NCI-H345 (cell line): Measurements from ENCODE around the gene DPF1.
"Not testable (repeated sequence)": the region's sequence is repeated elsewhere in the genome, so short reads cannot be mapped to it uniquely, and the experiment has no call there.

Experiments
- DNase-seq: peaks from one replicate; lab custom pipeline; 2025; lab: John Stamatoyannopoulos, UW

Gene DPF1

DNA sequence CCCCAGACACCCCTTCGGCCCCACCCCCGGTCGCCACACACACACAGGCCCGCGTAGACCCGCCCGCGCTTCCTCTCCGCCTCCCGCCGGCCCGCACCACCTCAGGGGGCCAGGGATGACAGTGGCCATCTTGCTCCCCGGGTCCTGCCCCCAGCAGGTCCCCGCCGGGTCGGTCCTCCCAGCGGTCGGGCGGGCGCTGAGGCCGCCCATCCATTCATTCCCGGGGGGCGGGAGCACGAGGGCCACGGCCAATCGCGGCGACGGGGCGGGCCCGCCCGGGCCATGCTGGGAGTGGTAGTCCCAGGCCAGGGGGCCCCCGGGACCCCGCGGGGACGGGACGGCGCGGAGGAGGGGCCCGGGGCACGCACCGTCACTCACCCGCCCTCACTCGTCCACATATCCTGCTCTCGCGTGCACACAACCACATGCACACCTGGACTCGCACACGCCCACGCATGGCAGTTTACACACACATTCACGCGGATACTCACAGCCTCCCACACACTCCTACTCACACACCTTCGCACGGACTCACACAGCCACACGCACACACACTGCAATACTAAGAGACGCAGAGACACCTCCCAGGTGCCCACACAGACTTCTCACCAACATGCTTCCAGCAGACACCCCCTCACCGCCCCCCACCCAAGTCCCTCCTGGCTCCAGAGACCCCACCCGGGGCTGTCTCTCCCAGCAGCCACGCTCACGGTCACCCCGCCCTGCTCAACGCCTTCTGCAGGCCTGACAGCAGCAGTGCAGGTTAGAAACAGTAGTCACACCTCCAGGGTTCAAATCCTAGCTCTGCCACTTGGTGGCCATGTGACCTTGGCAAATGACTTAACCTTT, at the start of gene DPF1:
Gene DPF1 (minus strand): TSS at position 209 of the 849 bp plus-strand sequence. CDS start 80 bp downstream, at position 129.
- peak; percentile 98 for DNase-seq

DNA sequence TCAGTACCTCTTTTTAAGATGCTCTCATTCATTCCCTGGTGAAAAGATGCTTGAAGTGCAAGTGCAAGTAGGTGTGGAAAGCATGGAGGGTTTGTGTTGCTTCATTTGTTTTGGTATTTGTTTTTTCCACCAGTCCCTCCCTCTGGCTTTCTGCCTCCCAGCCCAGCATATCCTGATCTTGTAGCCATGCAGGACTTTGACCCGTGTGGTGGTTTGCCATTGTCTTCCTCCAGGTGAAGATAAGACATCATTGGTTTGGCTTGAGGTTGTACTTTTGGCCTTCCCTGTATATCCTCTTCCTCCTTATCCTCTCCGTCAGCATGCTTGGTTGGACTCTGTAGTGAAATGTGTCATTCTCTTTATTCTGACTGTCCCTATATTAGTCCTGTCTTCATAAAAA, 49.5 kb upstream of the DPF1 start:
- no peak for DNase-seq

GRCh38 chr19:38270587-38271167, 46.7 kb upstream of the DPF1 start:
- no peak for DNase-seq

DNA sequence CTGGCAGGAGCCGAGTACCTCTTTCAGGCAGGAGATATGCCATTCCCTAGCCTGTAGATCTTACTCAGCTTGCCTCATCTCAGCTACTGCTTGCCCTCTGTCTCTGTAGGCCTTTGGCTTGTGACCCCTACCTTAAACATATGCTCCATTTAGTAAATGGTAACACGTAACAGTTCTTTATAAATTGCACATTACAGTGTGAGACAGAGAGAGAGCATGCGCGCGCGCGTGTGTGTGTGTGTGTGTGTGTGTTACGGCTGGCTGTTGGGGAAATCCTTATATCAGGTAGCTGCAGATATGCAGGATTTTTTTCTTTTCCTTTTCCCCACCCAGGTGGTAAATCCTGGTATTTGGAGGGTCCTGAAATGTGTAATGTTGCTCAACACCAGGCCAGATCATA, 44.5 kb upstream of the DPF1 start:
- DNase-seq: no peak

DNA sequence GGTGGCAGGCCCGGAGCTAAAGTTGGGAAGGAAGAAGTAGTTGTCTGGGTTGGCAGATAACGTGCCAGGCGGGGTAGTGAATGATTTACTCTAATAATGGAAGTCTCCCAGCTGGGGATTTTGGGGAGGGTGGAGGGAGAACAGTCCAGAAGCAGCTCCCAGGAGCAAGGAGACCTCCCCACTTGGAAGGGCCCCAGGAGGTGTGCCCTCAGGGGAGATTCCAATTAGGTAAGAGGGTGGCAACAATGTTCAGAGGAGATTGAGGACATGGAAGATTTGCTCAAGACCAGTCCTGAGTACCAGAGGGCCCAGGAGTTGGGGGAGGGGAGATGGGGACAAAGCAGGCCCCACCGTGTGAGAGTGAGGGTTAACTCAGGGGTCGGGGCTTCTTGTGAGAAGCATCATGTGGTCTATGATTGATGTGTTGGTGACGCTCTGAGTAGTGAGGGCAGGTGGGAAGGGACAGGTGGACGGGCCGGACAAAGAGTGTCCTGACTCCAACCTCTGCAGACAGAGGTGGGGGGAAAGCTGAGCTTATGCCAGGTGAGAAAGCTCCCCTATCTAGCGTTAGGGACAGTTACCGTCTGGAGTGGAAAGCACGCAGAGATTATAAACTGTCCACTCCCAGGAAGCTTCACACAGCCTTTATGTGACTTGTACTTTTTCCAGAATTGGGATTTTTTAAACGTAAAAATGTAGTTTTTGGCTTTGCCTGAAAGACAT, 43.9 kb upstream of the DPF1 start:
- DNase-seq: no peak

DNA sequence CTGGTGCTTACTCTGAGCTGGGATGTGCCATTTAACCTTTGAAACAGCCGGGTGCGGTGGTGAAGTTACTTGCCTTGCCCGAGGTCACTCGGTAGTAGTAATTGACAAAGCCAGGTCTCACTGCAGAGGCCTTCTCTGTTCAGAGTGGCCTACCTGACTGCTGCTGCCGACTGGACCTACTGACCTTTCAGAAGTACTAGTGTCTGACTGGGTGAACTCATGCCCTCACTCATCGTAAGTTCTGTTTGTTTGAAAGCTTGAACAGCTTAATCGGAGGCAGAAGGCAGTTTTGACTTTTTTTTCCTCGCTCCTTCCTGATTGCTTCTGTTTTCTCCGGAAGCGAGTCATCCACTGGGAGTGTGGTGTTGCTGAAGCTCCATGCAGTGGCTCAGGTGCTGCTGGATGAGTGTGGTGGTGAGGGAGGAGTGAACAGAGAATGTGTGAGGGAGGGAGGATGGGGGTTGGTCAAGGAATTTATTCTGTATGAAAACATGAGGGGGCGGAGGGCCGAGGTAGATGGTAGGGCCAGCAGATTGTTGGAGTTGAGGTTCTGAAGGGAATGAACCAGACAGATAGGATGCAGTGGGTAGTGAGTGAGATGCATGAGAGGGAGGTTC, 43.1 kb upstream of the DPF1 start:
- DNase-seq: no peak

DNA sequence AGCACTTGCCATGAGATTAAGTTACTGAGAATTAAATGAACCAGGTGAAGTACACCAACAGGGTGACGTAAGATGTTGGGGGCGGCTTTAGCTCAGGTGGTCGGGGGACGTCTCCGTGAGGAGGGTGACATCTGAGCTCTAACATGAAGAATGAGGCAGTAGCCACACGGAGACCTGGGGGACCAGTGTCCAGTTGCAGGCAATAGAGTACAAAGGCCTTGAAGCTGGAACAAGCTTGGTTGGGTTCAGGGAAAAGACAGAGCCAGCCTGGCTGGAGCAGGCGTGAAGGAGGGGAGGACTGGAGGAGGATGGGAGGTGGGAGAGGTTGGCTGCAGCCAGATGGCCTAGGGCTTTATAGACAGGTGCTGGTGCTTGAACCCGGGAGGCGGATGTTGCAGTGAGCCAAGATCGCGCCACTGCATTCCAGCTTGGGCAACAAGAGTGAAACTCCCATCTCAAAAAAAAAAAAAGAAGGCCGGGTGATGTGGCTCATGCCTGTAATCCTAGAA, 42.0 kb upstream of the DPF1 start:
- DNase-seq: no peak

DNA sequence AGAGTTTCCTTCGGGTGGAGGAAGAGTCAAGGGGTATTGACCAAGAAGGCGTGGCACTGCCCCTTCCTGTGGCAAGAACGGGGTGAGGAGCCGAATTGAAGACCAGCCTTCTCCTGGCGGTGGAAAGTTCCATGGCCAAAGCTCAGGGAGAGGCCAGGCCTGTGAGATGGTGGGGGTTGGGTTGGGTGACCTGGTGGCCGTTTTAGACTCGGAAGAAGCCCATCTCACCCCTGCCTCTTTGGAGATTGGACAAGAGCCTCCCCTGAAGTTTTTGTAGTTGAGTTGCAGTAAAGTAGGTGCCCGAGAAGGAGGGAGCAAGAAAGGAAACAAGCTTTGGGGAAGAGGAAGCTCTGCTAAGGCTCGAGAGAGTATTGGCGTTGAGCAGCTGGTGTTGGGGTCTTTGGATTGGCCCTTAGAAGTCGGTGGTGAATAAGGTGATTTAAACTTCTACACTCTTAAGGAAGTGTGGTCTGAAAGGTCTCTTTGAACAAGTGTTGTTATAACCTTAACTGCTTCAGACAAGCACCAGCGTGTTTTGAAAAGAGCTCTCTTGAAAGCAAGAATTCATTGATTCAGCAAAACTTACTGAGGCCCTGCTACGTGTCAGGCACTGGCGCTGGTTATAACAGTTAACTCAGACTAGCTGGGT, 41.3 kb upstream of the DPF1 start:
- DNase-seq: no peak

GRCh38 chr19:38264486-38265212, 40.6 kb upstream of the DPF1 start, which contains the start of gene SPINT2:
TSS of gene SPINT2 (plus strand) at chr19:38264573. CDS start at chr19:38264893, 320 bp downstream.
- DNase-seq: peak; percentile 99

DNA sequence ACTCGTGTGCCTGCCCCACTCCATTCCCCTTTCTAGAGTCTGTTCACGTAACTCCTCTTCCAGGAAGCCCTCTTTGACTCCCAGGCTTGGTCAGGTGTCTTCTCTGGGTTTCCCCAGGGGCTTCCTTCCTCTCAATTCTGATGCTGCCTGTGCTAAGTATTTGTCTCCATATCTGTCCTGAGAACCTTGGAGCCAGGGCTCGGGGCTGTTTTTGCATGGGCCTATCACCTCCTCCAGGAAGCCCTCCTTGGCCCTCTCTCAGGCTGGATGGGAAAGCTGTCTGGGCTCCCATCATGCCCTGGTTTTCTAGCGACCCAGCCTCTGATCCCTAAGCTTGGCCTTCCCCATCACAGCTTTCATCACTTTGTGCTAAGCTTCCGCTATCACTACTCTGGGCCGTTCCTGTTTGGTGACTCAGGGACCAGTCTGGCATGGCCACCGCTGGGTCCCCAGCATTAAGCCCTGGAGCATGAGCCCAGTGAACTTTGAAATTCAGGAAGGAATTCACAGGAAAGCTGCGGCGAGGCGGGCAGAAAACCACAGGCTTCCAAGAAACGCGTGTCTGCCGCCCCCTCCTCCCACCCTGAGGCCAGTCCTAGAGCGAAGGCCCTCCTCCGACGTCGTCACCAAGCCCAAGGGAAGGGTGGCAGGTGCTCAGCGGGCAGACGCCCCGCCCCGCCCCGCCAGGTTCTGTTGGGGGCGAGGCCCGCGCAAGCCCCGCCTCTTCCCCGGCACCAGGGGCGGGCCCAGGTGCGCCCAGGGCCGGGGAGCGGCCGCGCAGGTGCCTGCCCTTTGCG, 39.9 kb upstream of the DPF1 start:
- DNase-seq: peak; percentile 99

GRCh38 chr19:38262585-38263268, 38.7 kb upstream of the DPF1 start:
- DNase-seq: no peak

- not testable (repeated sequence) for DNase-seq
Measured at GRCh38 chr19:38261942-38262341, 37.9 kb upstream of the DPF1 start.

GRCh38 chr19:38255383-38256014, 31.5 kb upstream of the DPF1 start:
- no peak for DNase-seq

- DNase-seq: no peak
Measured at GRCh38 chr19:38253788-38254187, 29.8 kb upstream of the DPF1 start.

GRCh38 chr19:38252941-38253691, 29.1 kb upstream of the DPF1 start:
- DNase-seq: no peak

DNA sequence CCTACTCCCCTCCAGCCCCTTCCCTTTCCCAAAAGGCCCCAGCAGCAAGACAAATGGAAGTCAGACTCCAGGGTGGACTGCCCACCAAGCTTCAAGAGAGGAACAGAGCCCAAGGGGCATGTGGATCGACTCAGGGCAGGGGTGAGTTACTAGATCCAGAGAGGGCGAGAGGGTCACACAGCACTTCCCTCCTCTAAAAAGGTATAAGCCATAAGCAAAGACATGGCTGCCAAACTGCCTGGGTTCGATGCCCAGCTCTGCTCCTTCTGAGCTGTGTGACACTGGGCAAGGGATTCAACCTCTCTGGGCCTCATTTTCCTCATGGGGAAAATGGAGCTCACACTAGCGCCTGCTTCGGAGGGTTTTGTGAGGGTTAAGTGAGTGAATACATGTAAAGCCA, 28.4 kb upstream of the DPF1 start:
- no peak for DNase-seq

- DNase-seq: no peak
Measured at GRCh38 chr19:38251564-38252051, 27.6 kb upstream of the DPF1 start.
